GM12878 (cell line): ENCODE data around the gene ADD1. TPM values are rescaled to one million over a fixed set of nuclear protein-coding genes. Genes with fewer than 3 reads are reported as not detected.
A peak's percentile ranks its signal among the peaks of the same experiment; 100 is the strongest.

Experiments
- CEBPZ ChIP-seq: fragments of 150-350 bp; IDR thresholded peaks from 2 replicates; pipeline ENCODE4 v1.6.1; 2016; ENCODE audit warnings: low read depth, low read length
- CHD4 ChIP-seq: fragments of 200-600 bp; sonication (generic); IDR thresholded peaks from 2 replicates; pipeline ENCODE4 v1.6.1; 2016; ENCODE audit warnings: mild to moderate bottlenecking
- CREB1 ChIP-seq: IDR thresholded peaks from 2 replicates; pipeline ENCODE4 v1.6.1; 2012; ENCODE audit warnings: low read depth, mild to moderate bottlenecking, inconsistent platforms
- CTCF ChIP-seq, 3 experiments: IDR thresholded peaks in 2 of 3; conservative IDR thresholded peaks in 1 of 3; 2 replicates each; pipeline ENCODE4 v1.5.1; 2011; ENCODE audit warnings: low read depth in 3 of 3, low read length in 3 of 3, mild to moderate bottlenecking in 3 of 3, control low read depth in 2 of 3, moderate library complexity in 2 of 3, inconsistent platforms in 1 of 3, mixed read lengths in 1 of 3; ENCODE audit not compliant: control insufficient read depth in 2 of 3, insufficient read depth in 1 of 3; ENCODE audit errors: extremely low read depth in 1 of 3
- EGR1 ChIP-seq, 2 experiments: IDR thresholded peaks; 1 replicate in 1 of 2; 2 replicates in 1 of 2; pipeline ENCODE4 v1.6.1; 2011 to 2012; ENCODE audit warnings: low read depth in 2 of 2, low read length in 2 of 2, borderline replicate concordance in 1 of 2, mild to moderate bottlenecking in 1 of 2, moderate library complexity in 1 of 2
- ESRRA ChIP-seq: IDR thresholded peaks from 2 replicates; pipeline ENCODE4 v1.6.1; 2012; ENCODE audit warnings: mild to moderate bottlenecking, low read length, improper control_type of control experiment
- ETV6 ChIP-seq, 2 experiments: fragments of 450-650 bp in 1 of 2; IDR thresholded peaks in 1 of 2; conservative IDR thresholded peaks in 1 of 2; 2 replicates each; pipeline ENCODE4 v1.6.1; 2014; ENCODE audit warnings: antibody characterized with exemption in 1 of 2, borderline replicate concordance in 1 of 2, low read depth in 1 of 2, mild to moderate bottlenecking in 1 of 2, moderate library complexity in 1 of 2
- EZH2 ChIP-seq: IDR thresholded peaks from 2 replicates; pipeline ENCODE4 v1.6.1; 2012; ENCODE audit warnings: low read depth, mild to moderate bottlenecking, control low read depth, inconsistent platforms, low read length, borderline replicate concordance; ENCODE audit not compliant: control insufficient read depth
- FOS ChIP-seq: IDR thresholded peaks from 3 replicates; pipeline ENCODE4 v1.6.1; 2011; ENCODE audit warnings: borderline replicate concordance; ENCODE audit not compliant: insufficient read length; ENCODE audit errors: extremely low read depth
- HDAC2 ChIP-seq: fragments of 200-600 bp; sonication (generic); IDR thresholded peaks from 2 replicates; pipeline ENCODE4 v1.6.1; 2017
- HDGF ChIP-seq: fragments of 450-650 bp; IDR thresholded peaks from 2 replicates; pipeline ENCODE4 v1.6.1; 2016; ENCODE audit warnings: antibody characterized with exemption
- MTA3 ChIP-seq: IDR thresholded peaks from 2 replicates; pipeline ENCODE4 v1.6.1; 2012; ENCODE audit warnings: low read length, inconsistent platforms, borderline replicate concordance
- NFYA ChIP-seq: IDR thresholded peaks from 2 replicates; pipeline ENCODE4 v1.6.1; 2011; ENCODE audit warnings: low read depth, mild to moderate bottlenecking, low read length, improper control_type of control experiment, borderline replicate concordance
- RB1 ChIP-seq: fragments of 450-650 bp; formaldehyde crosslinking; IDR thresholded peaks from 2 replicates; pipeline ENCODE4 v1.6.1; 2017; ENCODE audit warnings: mild to moderate bottlenecking, borderline replicate concordance
- SREBF1 ChIP-seq: IDR thresholded peaks from 2 replicates; pipeline ENCODE4 v1.6.1; 2012; ENCODE audit warnings: mild to moderate bottlenecking, low read length
- SRF ChIP-seq, 2 experiments: IDR thresholded peaks; 2 replicates each; pipeline ENCODE4 v1.6.1; 2011; ENCODE audit warnings: low read depth in 2 of 2, low read length in 2 of 2, mild to moderate bottlenecking in 1 of 2, moderate library complexity in 1 of 2
- SUPT20H ChIP-seq: IDR thresholded peaks from 2 replicates; pipeline ENCODE4 v1.6.1; 2011; ENCODE audit warnings: low read depth, mild to moderate bottlenecking, low read length, moderate library complexity, borderline replicate concordance; ENCODE audit not compliant: control insufficient read depth
- WRNIP1 ChIP-seq: IDR thresholded peaks from 2 replicates; pipeline ENCODE4 v1.6.1; 2011; ENCODE audit warnings: low read depth, low read length, improper control_type of control experiment, borderline replicate concordance
- YBX1 ChIP-seq: fragments of 450-650 bp; IDR thresholded peaks from 2 replicates; pipeline ENCODE4 v1.6.1; 2016; ENCODE audit warnings: antibody characterized with exemption
- ZBED1 ChIP-seq: IDR thresholded peaks from 2 replicates; pipeline ENCODE4 v1.6.1; 2016; ENCODE audit warnings: borderline replicate concordance
- ZBTB4 ChIP-seq: fragments of 450-650 bp; formaldehyde crosslinking; IDR thresholded peaks from 2 replicates; pipeline ENCODE4 v1.4.0; 2022; ENCODE audit warnings: mild to moderate bottlenecking, moderate library complexity
- polyA plus RNA-seq, 11 experiments: library from polyadenylated mRNA; depleted of rRNA in 4 of 11; unstranded in 6 of 11; stranded (reverse) in 5 of 11; fragments of >200 nt; fragmentation: Nextera tagmentation in 4 of 11; fragmentation: Illumina TruSeq in 1 of 11; extraction: Ambion mirVana in 4 of 11; extraction: Trizol in 1 of 11; gene quantifications; 1 replicate in 1 of 11; 2 replicates in 10 of 11; pipeline versions ENCODE4 v1.2.1 to v1.2.3, GENCODE V29; 2011 to 2016; ENCODE audit warnings: inconsistent platforms in 2 of 11, missing spikeins in 2 of 11, low read depth in 1 of 11
- total RNA-seq, 4 experiments: library from RNA; depleted of rRNA in 3 of 4; stranded (reverse); fragments of >200 nt in 3 of 4; fragmentation: Illumina TruSeq in 1 of 4; extraction: Trizol in 1 of 4; gene quantifications; 2 replicates each; pipeline versions ENCODE4 v1.2.1 to v1.2.3, GENCODE V29; 2013 to 2021

Gene ADD1
- total and polyA plus RNA-seq, 10 of the 15 experiments (the other 5 are each of a cell fraction or from before 2014, with no cell fraction given), result 21.6 to 182 (median 105) TPM

GRCh38 chr4:2954358-2955185 is 110.9 kb downstream of the ADD1 start (continued):
- TF ChIP-seq CREB1 (peak; percentile 55; the same call in 1 of the 2 replicates), ZBTB4 (CRISPR knock-in tag) (no peak), YBX1 (no peak), WRNIP1 (no peak), HDGF (no peak), SUPT20H (no peak), NFYA (no peak), ESRRA (no peak), MTA3 (peak; percentile 80), CHD4 (no peak), CTCF (IDR thresholded peaks at IDR 0.05 in 2 of 3, conservative IDR thresholded peaks at IDR 0.05 in 1 of 3; ENCODE audit: control insufficient read depth in 2 of 3, extremely low read depth in 1 of 3, insufficient read depth in 1 of 3, low read depth in 3 of 3, low read length in 3 of 3) (peak in 2 of 3 experiments; percentile 48 to 49; a peak in 5 of 6 replicates), EZH2 (no peak), ETV6 (conservative IDR thresholded peaks at IDR 0.05 in 1 of 2, IDR thresholded peaks at IDR 0.05 in 1 of 2; ENCODE audit: borderline replicate concordance in 1 of 2, low read depth in 1 of 2) (peak in 1 of 2 experiments; percentile 94; a peak in 2 of 4 replicates), FOS (no peak), SREBF1 (no peak), ZBED1 (no peak), HDAC2 (no peak), RB1 (0 out of 2 replicates have a peak, but pooled peaks have one; percentile 26), EGR1 (IDR thresholded peaks at IDR 0.05; ENCODE audit: borderline replicate concordance in 1 of 2, low read depth in 2 of 2, low read length in 2 of 2) (peak in 1 of 2 experiments; percentile 60; a peak in 1 of 3 replicates), SRF (IDR thresholded peaks at IDR 0.05; ENCODE audit: low read depth in 2 of 2, low read length in 2 of 2) (no peak), CEBPZ (no peak)
